Measurements from ENCODE around the gene CSNK1A1.

DNA sequence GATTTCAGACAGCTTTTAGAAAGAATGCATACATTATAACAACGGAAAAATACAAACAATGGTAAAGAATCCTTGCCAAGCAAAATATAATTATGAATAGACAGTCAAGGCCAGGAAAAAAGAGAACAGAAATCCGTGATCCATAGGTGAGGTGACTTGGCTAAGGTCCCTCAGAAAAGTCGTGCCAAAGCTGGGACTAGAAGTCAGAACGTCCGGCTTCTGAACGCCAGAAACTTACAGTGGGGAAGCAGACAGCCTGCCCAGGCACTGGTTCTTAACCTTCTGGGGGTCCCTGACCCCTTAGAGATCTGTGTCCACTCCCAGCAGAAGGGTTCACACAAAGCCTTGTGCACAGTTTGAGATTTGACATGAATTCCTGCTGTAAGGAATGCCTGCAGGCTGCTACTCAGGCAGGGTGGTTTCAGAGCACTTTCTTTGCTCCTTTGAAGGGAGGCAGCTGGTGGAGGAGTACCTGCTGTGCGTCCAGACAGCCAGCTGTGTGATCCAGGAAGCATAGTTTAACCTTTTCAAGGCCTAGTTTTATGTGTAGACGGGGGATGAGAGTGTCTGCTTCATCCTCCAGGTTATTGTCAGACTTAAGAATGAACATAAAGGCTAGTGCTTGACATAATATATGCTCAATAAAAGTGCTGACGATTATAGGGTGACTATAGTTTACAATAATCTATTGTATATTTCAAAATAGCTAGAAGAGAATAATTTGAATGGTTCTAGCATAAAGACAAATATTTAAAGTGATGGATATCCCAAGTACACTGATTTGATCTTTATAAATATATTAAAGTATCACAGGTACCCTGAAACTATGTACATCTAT lies 30.9 kb upstream of the CSNK1A1 start:
- TF ChIP-seq, protein P1, sequence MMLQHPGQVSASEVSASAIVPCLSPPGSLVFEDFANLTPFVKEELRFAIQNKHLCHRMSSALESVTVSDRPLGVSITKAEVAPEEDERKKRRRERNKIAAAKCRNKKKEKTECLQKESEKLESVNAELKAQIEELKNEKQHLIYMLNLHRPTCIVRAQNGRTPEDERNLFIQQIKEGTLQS (IDR thresholded peaks at IDR 0.05): no peak
- TF ChIP-seq, protein P2, sequence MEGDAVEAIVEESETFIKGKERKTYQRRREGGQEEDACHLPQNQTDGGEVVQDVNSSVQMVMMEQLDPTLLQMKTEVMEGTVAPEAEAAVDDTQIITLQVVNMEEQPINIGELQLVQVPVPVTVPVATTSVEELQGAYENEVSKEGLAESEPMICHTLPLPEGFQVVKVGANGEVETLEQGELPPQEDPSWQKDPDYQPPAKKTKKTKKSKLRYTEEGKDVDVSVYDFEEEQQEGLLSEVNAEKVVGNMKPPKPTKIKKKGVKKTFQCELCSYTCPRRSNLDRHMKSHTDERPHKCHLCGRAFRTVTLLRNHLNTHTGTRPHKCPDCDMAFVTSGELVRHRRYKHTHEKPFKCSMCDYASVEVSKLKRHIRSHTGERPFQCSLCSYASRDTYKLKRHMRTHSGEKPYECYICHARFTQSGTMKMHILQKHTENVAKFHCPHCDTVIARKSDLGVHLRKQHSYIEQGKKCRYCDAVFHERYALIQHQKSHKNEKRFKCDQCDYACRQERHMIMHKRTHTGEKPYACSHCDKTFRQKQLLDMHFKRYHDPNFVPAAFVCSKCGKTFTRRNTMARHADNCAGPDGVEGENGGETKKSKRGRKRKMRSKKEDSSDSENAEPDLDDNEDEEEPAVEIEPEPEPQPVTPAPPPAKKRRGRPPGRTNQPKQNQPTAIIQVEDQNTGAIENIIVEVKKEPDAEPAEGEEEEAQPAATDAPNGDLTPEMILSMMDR (IDR thresholded peaks at IDR 0.05; ENCODE audit: low read depth, low read length, missing input control): no peak
- TF ChIP-seq SP1 (IDR thresholded peaks at IDR 0.05) (no peak), RAD21 (IDR thresholded peaks at IDR 0.05) (no peak), EGR1 (IDR thresholded peaks at IDR 0.05; ENCODE audit: low read depth in 2 of 2) (no peak), JUND (IDR thresholded peaks at IDR 0.05) (no peak), GABPA (IDR thresholded peaks at IDR 0.05 in 1 of 2, conservative IDR thresholded peaks at IDR 0.05 in 1 of 2) (no peak), RXRA (IDR thresholded peaks at IDR 0.05) (no peak), FOXA2 (IDR thresholded peaks at IDR 0.05) (no peak)
- TF ChIP-seq, protein P3, sequence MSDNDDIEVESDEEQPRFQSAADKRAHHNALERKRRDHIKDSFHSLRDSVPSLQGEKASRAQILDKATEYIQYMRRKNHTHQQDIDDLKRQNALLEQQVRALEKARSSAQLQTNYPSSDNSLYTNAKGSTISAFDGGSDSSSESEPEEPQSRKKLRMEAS (IDR thresholded peaks at IDR 0.05): no peak

All from liver (tissue), 3 donors.